Upper lobe of left lung (tissue), 4 donors: ENCODE results near the gene SEPHS1.

Source experiments
- EP300 ChIP-seq, 4 donors: sonication (generic); formaldehyde crosslinking; IDR thresholded peaks; one replicate each; pipeline ENCODE4 v1.5.1; 2017; ENCODE audit warnings: antibody characterized with exemption in 4 of 4, control low read depth in 2 of 4
- POLR2A ChIP-seq, 4 donors: fragments of 450-650 bp; IDR thresholded peaks; one replicate each; pipeline ENCODE4 v1.5.1; 2016 to 2017; ENCODE audit warnings: antibody characterized with exemption in 4 of 4, mild to moderate bottlenecking in 2 of 4
- POLR2AphosphoS5 ChIP-seq, 2 donors: sonication (generic); formaldehyde crosslinking; IDR thresholded peaks; one replicate each; pipeline ENCODE4 v1.5.1; 2017; ENCODE audit warnings: antibody characterized with exemption in 2 of 2
- TF ChIP-seq, protein P1 (sequence below), 6 experiments: fragments of 450-650 bp in 4 of 6; fragments of 200-600 bp in 2 of 6; sonication (generic) in 2 of 6; IDR thresholded peaks; one replicate each; pipeline ENCODE4 v1.5.1; 2016 to 2019; ENCODE audit warnings: antibody characterized with exemption in 6 of 6

GRCh38 chr10:13316635-13317311, 31.3 kb downstream of the SEPHS1 start:
- TF ChIP-seq, protein P1, sequence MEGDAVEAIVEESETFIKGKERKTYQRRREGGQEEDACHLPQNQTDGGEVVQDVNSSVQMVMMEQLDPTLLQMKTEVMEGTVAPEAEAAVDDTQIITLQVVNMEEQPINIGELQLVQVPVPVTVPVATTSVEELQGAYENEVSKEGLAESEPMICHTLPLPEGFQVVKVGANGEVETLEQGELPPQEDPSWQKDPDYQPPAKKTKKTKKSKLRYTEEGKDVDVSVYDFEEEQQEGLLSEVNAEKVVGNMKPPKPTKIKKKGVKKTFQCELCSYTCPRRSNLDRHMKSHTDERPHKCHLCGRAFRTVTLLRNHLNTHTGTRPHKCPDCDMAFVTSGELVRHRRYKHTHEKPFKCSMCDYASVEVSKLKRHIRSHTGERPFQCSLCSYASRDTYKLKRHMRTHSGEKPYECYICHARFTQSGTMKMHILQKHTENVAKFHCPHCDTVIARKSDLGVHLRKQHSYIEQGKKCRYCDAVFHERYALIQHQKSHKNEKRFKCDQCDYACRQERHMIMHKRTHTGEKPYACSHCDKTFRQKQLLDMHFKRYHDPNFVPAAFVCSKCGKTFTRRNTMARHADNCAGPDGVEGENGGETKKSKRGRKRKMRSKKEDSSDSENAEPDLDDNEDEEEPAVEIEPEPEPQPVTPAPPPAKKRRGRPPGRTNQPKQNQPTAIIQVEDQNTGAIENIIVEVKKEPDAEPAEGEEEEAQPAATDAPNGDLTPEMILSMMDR (IDR thresholded peaks at IDR 0.05): no peak
- TF ChIP-seq POLR2AphosphoS5 (IDR thresholded peaks at IDR 0.05) (no peak), EP300 (IDR thresholded peaks at IDR 0.05) (no peak), POLR2A (IDR thresholded peaks at IDR 0.05) (no peak)
